ENCODE measurements around the gene MRFAP1.
"Not testable (repeated sequence)": the region's sequence is repeated elsewhere in the genome, so short reads cannot be mapped to it uniquely, and the experiment has no call there.

Gene MRFAP1

GRCh38 chr4:6641164-6641970, 882 bp downstream of the MRFAP1 start:
- peak; percentile 65 for DNase-seq

DNA sequence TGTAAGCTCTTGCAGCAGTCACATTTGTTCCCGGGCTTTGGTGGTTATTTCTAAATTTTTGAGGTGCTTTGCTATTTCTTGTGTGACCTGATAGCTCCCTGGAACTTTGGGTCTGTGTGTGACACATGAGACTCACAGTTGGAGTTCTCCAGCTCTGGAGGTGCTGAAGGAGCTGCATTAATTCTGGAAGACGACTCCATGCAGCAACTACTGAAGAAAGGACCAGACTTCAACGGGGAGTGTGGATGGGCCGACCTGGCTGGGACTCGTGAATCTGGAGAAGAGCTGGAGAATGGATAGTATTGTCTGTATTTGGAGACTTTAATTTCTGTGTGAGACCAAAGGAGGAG, 1.5 kb downstream of the MRFAP1 start:
- DNase-seq, result no peak

DNA sequence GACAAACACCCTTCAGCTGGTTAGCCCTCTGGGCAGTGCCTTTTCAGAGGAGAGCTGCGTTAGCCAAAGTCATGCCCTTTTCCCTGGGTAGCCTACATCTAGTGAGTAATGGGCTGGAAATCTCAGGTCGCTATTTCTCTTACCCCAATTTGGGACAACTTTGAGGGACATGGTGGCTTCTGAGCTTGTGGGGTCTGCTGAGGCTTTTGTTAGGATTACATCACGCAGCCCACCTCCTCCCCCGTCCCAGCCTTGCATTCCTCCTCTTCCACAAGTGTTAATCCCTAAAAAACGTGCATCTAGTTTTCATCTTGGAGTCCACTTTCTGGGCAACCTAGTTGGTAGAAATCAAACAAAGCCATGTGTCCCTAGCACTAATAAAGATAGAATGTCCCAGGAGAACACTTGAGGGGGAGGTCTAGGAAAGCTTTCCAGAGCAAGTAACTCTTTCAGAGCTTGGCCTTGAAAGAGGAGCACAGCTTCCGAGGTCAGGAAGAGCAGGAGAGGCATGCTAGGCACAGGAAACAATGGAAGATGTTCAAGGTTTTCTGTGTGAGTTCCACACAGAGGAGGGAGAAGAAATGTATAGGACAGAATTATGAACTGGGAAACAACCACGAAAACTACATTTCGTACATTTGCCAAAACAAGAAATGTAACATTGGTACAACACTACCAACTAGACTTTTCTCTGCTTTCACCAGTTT, 2.8 kb downstream of the MRFAP1 start:
- no peak for DNase-seq

DNA sequence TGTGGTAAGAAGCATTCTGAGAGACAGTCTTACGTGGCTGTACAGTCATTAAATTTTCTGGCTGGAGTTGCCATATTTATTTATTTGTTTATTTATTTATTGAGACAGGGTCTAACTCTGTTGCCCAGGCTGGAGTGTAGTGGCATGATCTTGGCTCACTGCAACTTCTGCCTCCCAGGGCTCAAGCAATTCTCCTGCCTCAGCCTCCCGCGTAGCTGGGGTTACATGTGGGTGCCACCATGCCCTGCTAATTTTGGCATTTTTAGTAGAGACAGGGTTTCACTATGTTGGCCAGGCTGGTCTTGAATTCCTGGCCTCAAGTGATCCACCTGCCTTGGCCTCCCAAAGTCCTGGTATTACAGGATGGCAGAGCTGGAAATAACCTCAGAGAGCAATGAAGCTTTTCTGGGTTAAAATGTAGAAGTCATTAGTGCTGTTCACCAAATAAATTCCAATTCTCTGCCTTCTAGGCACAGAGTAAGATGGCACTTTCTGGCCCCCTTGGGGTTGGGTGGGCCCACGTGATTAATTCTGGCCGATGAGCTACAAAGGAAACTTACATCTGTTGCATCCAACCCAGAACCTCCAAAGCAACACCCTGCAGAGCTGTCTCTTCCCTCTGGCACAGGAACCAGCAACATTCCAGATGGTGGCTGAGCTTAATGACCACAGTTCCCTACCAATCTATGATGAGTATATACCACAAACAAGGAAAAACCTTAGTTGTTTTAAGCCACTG, 4.5 kb downstream of the MRFAP1 start:
- no peak for DNase-seq

DNA sequence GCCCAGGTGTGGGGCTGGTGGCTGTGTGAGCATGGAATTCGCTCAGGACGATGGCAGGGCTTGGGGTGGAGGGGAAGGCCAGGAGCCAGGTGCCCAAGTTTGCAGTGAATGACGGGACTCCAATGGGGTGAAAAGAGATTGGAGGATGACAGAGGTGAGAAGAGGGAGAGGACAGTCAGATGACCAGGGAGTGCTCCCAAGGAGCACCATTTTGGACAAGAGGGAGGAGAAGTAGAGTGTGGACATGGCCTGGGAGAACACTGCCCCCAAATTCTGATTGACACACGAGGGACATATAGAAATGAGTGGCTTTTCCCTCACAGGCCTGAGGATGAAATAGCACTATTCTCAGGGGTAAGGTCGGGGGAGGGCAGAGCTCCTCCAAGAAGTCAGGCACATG, 6.7 kb downstream of the MRFAP1 start:
- DNase-seq, result no peak

DNA sequence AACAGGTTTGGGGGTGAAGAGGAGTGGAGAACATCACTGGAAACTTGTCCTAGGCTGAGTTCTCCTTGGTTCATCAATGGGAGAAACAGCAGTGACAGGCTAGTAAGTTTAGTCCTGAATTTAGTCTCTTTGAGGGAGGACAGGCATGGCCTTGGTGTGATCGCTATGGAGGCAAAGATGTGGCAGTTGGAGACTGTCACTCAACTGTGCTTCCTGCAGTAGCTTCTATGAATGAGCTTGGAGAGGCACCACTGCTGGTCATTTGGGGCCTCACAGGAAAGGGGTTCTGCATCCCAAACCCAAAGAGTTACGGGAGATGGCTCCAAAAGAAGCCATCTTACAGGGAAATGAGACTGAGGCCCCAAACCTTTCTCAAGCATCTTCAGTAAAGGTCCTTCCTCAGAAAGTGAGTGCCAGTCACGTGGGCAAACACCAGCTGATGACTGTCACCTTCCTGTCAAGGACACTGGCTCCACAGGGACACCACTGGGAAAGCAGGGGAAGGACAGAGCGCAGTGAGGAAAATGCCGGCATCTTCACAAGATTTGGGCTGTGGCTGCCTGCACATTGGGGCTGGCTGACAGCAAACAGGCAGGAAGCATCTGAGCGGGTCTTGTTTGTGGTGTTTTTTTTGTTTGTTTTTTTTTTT, 7.2 kb downstream of the MRFAP1 start:
- DNase-seq, result no peak

- no peak for DNase-seq
Observed at GRCh38 chr4:6649216-6649615, 8.7 kb downstream of the MRFAP1 start.

DNA sequence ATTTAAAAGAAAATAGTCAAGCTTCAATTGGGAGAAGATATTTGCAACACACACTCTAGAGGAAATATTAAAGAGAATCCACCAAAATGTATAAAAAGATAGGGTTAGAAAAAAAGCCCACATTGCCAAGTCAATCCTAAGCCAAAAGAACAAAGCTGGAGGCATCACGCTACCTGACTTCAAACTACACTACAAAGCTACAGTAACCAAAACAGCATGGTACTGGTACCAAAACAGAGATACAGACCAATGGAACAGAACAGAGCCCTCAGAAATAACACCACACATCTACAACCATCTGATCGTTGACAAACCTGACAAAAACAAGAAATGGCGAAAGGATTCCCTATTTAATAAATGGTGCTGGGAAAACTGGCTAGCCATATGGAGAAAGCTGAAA, 13.7 kb downstream of the MRFAP1 start:
- not testable (repeated sequence) for DNase-seq

- not testable (repeated sequence) for DNase-seq
Observed at GRCh38 chr4:6655291-6655690, 14.8 kb downstream of the MRFAP1 start.

GRCh38 chr4:6655924-6656323, 15.4 kb downstream of the MRFAP1 start:
- DNase-seq, result no peak

- no peak for DNase-seq
Observed at GRCh38 chr4:6657242-6658208, 17.0 kb downstream of the MRFAP1 start.

GRCh38 chr4:6658209-6658595, 17.7 kb downstream of the MRFAP1 start:
- DNase-seq, result no peak

GRCh38 chr4:6658597-6659075, 18.2 kb downstream of the MRFAP1 start:
- peak; percentile 36 for DNase-seq

GRCh38 chr4:6659897-6660296, 19.4 kb downstream of the MRFAP1 start:
- no peak for DNase-seq

- no peak for DNase-seq
Observed at GRCh38 chr4:6660430-6660829, 19.9 kb downstream of the MRFAP1 start.

DNA sequence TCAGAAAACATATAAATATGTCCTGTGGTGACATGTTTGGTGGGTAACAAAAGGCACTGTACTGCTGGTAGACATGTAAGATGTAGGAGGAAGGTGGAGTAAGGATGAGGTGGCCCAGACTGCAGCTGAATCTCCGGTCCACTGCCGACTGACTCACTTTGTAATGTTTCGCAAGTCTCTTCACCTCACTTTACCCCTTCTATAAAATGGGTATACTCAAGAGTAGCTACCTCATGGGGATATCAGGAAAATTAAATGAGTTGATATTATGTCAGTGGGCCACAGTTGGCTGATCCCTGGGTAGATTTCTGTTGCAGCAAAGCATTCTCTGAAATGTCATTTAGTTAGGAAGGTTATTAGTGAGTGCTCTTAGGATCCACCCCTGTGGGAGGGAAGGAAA, 22.1 kb downstream of the MRFAP1 start:
- DNase-seq, result no peak

DNA sequence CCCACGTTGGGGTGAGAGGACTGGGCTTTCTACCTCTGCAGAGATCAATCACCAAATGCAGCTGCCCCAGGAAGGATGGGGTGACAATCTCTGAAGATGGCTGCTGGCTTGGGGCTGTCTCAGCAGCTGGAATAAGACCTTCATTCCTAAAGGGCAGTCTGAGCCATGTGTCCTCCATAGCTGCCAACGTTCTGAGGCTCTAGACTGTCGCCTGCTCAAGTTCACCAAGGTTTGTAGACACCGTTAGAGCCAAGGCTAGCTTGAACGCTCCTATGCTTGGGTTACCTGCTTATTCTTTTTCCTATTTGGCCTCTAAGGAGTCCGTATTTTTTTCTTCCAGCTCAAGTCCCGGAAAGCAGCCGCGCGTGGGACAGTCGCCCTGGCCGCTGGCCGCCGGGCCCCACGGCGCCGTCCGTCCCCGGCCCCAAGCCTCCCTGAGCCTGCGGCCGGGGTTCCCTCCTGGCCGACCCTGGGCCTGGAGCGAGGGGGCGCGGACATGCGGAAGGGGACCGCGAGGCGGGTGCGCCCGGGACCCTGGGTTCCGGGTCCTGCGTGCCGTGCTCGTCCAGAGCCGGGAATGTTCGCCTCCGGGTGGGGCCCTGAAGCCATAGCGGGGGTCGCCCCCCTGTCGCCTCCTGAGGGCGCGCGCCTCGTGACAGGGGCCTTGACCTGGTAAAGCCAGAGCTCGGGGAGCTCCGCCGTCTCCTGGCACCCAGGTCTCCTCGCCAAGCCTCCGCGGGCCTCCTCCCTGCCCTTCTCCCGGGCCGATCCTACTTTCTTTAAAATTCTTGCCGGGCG, 23.3 kb downstream of the MRFAP1 start:
- DNase-seq, result no peak

GRCh38 chr4:6665320-6665654, 24.8 kb downstream of the MRFAP1 start:
- DNase-seq, result no peak

- no peak for DNase-seq
Observed at GRCh38 chr4:6668391-6668790, 27.9 kb downstream of the MRFAP1 start.

DNA sequence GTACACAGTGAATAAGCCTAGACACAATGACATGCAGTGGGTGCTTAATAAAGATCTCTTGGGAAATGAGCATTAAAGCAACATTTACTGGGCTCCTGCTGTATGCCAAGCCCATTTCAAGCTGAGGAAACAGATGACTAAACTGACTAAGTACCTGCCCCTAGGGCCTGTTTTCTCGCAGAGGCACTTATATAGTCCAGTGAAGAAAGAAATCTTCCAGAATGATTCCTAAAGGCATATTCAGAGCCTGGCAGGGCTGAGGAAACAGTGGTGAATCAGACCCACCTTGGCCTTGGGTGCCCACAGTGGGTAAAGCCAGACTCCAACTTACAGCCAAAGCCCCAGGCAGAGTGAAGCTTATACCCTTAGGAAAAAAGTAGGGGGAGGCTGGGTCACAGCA, 31.2 kb downstream of the MRFAP1 start:
- no peak for DNase-seq

DNA sequence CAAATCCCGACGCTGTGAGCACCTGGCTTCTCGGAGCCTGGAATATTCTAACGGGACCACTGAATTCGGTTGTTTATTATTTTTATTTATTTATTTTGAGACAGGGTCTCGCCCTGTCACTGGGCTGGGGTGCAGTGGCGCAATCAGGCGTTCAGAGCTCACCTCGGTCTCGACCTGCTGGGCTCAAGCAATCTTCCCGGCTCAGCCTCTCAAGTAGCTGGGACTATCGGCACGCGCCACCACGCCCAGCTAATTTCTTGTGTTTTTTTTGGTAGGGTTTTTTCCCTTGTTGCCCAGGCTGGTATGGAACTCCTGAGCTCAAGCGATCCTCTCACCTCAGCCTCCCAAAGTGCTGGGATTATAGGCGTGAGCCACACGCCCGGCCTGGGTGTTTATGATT, 31.6 kb downstream of the MRFAP1 start:
- no peak for DNase-seq
